Skeletal muscle tissue (tissue), 4 donors: ENCODE results near the gene FOSL1. TPM values are rescaled to one million over a fixed set of nuclear protein-coding genes. Genes with fewer than 3 reads are reported as not detected.

Source experiments
- H3K27ac ChIP-seq: one replicate; pipeline ENCODE4 v1.7.0; 2013; ENCODE audit warnings: mild to moderate bottlenecking, low read depth, low read length, inconsistent platforms
- H3K27me3 ChIP-seq, 3 donors: one replicate each; pipeline ENCODE4 v1.7.0; 2013; ENCODE audit warnings: low read length in 3 of 3; ENCODE audit not compliant: control insufficient read depth in 3 of 3, insufficient read depth in 3 of 3
- H3K36me3 ChIP-seq, 3 donors: one replicate each; pipeline ENCODE4 v1.7.0; 2013; ENCODE audit warnings: low read length in 3 of 3; ENCODE audit not compliant: control insufficient read depth in 3 of 3, insufficient read depth in 3 of 3
- H3K4me1 ChIP-seq, 3 donors: one replicate each; pipeline ENCODE4 v1.7.0; 2013; ENCODE audit warnings: low read length in 3 of 3, mild to moderate bottlenecking in 3 of 3; ENCODE audit not compliant: control insufficient read depth in 3 of 3, insufficient read depth in 3 of 3
- H3K4me3 ChIP-seq, 3 donors: one replicate each; pipeline ENCODE4 v1.7.0; 2013; ENCODE audit warnings: low read length in 3 of 3
- H3K9ac ChIP-seq, 3 donors: one replicate each; pipeline ENCODE4 v1.7.0; 2013; ENCODE audit warnings: low read length in 3 of 3, mild to moderate bottlenecking in 3 of 3, moderate library complexity in 2 of 3, low read depth in 1 of 3
- H3K9me3 ChIP-seq, 3 donors: one replicate each; pipeline ENCODE4 v1.7.0; 2013; ENCODE audit warnings: low read length in 3 of 3; ENCODE audit not compliant: control insufficient read depth in 3 of 3
- total RNA-seq: library from RNA; depleted of rRNA; stranded (reverse); fragments of >200 nt; gene quantifications from one replicate; pipeline ENCODE4 v1.2.3, GENCODE V29; 2014
- donor health status: Osteomylitis.

The FOSL1 gene
- total RNA-seq, 1 donor from 2014 or later, result not detected

- H3K9ac ChIP-seq, result peak overlapping the region; percentile 65 to 79 (median 77)
- peaks cover 0 to 7% (median 0%) of the 10 kb centered on the region in 3 donors for H3K27me3 ChIP-seq
- no peaks in the 10 kb centered on the region for H3K9me3 ChIP-seq
- H3K36me3 ChIP-seq, result peaks cover 4 to 13% (median 13%) of the 10 kb centered on the region in 3 donors
- H3K4me3 ChIP-seq, result peak overlapping the region; percentile 56 to 67 (median 62)
- H3K27ac ChIP-seq, result peak overlapping the region; percentile 74
- peaks cover 24 to 32% (median 27%) of the 10 kb centered on the region in 3 donors for H3K4me1 ChIP-seq
These were observed 28.2 kb downstream of the FOSL1 start for GRCh38 chr11:65871811-65872548.

- Histone ChIP-seq H3K9me3 (no peaks in the 10 kb centered on the region), H3K9ac (peak overlapping the region; percentile 6 to 79 (median 77)), H3K27ac (peak overlapping the region; percentile 74), H3K27me3 (peaks cover 0 to 7% (median 0%) of the 10 kb centered on the region in 3 donors), H3K4me1 (peaks cover 24 to 32% (median 27%) of the 10 kb centered on the region in 3 donors), H3K36me3 (peaks cover 6 to 20% (median 18%) of the 10 kb centered on the region in 3 donors), H3K4me3 (peak overlapping the region; percentile 29 to 62 (median 56))
These were observed 29.2 kb downstream of the FOSL1 start for GRCh38 chr11:65870706-65871681.

- no peak overlapping the region for H3K9ac ChIP-seq
- peaks cover 24 to 32% (median 27%) of the 10 kb centered on the region in 3 donors for H3K4me1 ChIP-seq
- no peak overlapping the region for H3K27ac ChIP-seq
- H3K4me3 ChIP-seq, result no peak overlapping the region
- H3K36me3 ChIP-seq, result peaks cover 11 to 27% (median 26%) of the 10 kb centered on the region in 3 donors
- peaks cover 0 to 7% (median 0%) of the 10 kb centered on the region in 3 donors for H3K27me3 ChIP-seq
- H3K9me3 ChIP-seq, result no peaks in the 10 kb centered on the region
These were observed 29.9 kb downstream of the FOSL1 start for GRCh38 chr11:65870307-65870658.

GRCh38 chr11:65869643-65870306, 30.4 kb downstream of the FOSL1 start:
- H3K4me1 ChIP-seq, result peaks cover 24 to 32% (median 27%) of the 10 kb centered on the region in 3 donors
- no peak overlapping the region for H3K9ac ChIP-seq
- H3K27ac ChIP-seq, result no peak overlapping the region
- no peak overlapping the region for H3K4me3 ChIP-seq
- no peaks in the 10 kb centered on the region for H3K9me3 ChIP-seq
- peaks cover 0 to 7% (median 0%) of the 10 kb centered on the region in 3 donors for H3K27me3 ChIP-seq
- peaks cover 16 to 32% (median 31%) of the 10 kb centered on the region in 3 donors for H3K36me3 ChIP-seq

GRCh38 chr11:65868907-65869306, 31.3 kb downstream of the FOSL1 start:
- Histone ChIP-seq H3K9ac (no peak overlapping the region), H3K9me3 (no peaks in the 10 kb centered on the region), H3K27ac (no peak overlapping the region), H3K4me3 (no peak overlapping the region), H3K4me1 (peaks cover 24 to 31% (median 27%) of the 10 kb centered on the region in 3 donors), H3K36me3 (peaks cover 25 to 40% (median 39%) of the 10 kb centered on the region in 3 donors), H3K27me3 (peaks cover 0 to 7% (median 0%) of the 10 kb centered on the region in 3 donors)

- Histone ChIP-seq H3K9ac (no peak overlapping the region), H3K9me3 (no peaks in the 10 kb centered on the region), H3K36me3 (peaks cover 32 to 48% (median 46%) of the 10 kb centered on the region in 3 donors), H3K4me3 (no peak overlapping the region), H3K27me3 (peaks cover 0 to 6% (median 0%) of the 10 kb centered on the region in 3 donors), H3K4me1 (peaks cover 19 to 24% (median 24%) of the 10 kb centered on the region in 3 donors), H3K27ac (no peak overlapping the region)
These were observed 32.0 kb downstream of the FOSL1 start for GRCh38 chr11:65868076-65868667.

GRCh38 chr11:65867284-65868071, 32.7 kb downstream of the FOSL1 start:
- no peak overlapping the region for H3K27ac ChIP-seq
- peaks cover 38 to 55% (median 53%) of the 10 kb centered on the region in 3 donors for H3K36me3 ChIP-seq
- H3K9ac ChIP-seq, result no peak overlapping the region
- peaks cover 16 to 24% (median 21%) of the 10 kb centered on the region in 3 donors for H3K4me1 ChIP-seq
- H3K27me3 ChIP-seq, result peaks cover 0 to 3% (median 0%) of the 10 kb centered on the region in 3 donors
- no peak overlapping the region for H3K4me3 ChIP-seq
- H3K9me3 ChIP-seq, result no peaks in the 10 kb centered on the region

GRCh38 chr11:65866509-65867283, 33.5 kb downstream of the FOSL1 start:
- Histone ChIP-seq H3K27me3 (peaks cover 0 to under 1% (median 0%) of the 10 kb centered on the region in 3 donors), H3K4me3 (no peak overlapping the region), H3K9ac (no peak overlapping the region), H3K9me3 (no peaks in the 10 kb centered on the region), H3K36me3 (peaks cover 46 to 63% (median 60%) of the 10 kb centered on the region in 3 donors), H3K4me1 (peaks cover 18 to 26% (median 25%) of the 10 kb centered on the region in 3 donors), H3K27ac (no peak overlapping the region)
